ENCODE results near the gene TNKS2.

GRCh38 chr10:91875156-91875555 is 76.9 kb downstream of the TNKS2 start:
- TF ChIP-seq POLR2AphosphoS5 (IDR thresholded peaks at IDR 0.05; ENCODE audit: insufficient read depth in 1 of 2, low read depth in 1 of 2) = no peak
- TF ChIP-seq CTCF (IDR thresholded peaks at IDR 0.05) = no peak
